Measurements from ENCODE around the gene RPS28.
"Not testable (repeated sequence)": the region's sequence is repeated elsewhere in the genome, so short reads cannot be mapped to it uniquely, and the experiment has no call there.

RPS28 gene

DNA sequence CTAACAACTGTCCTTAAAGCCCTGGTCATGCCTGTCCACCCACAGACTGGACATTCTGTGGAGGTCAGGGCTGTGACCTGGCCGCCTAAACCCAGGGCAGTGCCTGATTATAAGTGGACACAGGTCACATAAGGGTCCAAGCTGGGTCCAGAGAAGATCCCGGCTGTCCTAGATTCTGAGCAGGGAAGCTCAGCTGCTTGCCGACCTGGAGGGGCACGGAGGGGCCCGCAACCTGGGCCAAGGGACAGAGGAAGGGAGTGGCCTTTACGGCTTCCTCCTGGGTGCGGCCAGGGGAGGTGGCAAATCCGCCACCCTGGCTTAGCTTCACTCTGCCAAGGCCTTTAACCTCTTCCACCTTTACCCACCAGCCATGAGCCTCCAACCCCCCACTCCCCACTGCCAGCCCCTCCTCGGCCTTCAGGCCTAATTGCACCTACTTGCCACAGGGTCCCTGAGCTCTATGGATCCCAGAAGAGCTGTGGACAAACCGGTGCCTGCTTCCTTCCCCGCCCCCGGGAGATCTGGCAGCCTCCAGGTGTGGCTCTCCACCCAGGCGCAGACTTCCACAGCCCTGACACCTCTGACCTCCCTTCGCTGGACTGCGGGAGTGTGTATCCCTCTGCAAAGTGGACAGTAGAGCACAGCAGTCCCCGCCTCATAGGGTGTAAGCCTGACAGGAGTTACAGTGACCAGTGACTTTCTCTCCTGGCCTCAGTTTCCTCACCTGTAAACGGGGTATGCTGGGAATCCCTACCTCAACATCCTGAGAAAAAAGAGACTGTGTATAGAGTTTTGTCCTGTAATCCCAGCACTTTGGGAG is 14.9 kb upstream of the RPS28 start:
- FAIRE-seq (no peak), DNase-seq (ENCODE audit: insufficient read length, low spot score) (no peak)
- TF ChIP-seq, protein P1, sequence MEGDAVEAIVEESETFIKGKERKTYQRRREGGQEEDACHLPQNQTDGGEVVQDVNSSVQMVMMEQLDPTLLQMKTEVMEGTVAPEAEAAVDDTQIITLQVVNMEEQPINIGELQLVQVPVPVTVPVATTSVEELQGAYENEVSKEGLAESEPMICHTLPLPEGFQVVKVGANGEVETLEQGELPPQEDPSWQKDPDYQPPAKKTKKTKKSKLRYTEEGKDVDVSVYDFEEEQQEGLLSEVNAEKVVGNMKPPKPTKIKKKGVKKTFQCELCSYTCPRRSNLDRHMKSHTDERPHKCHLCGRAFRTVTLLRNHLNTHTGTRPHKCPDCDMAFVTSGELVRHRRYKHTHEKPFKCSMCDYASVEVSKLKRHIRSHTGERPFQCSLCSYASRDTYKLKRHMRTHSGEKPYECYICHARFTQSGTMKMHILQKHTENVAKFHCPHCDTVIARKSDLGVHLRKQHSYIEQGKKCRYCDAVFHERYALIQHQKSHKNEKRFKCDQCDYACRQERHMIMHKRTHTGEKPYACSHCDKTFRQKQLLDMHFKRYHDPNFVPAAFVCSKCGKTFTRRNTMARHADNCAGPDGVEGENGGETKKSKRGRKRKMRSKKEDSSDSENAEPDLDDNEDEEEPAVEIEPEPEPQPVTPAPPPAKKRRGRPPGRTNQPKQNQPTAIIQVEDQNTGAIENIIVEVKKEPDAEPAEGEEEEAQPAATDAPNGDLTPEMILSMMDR (IDR thresholded peaks at IDR 0.05; ENCODE audit: insufficient read depth, missing control alignments), result no peak

DNA sequence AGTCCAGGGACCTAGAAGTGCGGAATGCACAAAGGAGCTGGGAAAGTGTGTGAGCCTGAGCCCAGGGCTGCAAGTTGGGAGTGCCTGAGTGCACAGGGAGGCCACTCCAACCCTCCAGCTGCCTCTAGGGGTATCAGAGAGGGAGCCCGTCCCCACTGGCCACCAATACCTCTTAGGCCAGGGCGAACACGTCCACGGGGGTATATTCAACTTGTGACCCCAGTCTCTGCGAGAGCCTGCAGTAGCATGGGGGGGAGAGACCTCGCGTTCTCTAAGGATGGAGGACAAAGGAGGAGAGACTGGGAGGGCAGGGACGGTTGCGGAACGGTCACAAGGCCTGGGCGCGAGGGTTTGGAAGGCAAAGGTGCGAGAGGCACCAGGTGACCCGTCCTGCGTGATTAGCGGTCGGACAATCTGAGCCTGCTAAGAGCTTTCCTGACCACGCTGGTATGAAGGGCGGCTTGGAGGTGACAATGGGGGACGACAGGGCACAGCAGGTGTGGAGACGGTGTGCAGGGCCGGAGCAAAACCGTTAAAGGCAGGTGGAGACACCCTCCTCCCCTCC is 13.8 kb upstream of the RPS28 start:
- TF ChIP-seq, protein P1 (IDR thresholded peaks at IDR 0.05; ENCODE audit: insufficient read depth, missing control alignments), result no peak
- no peak for FAIRE-seq

DNA sequence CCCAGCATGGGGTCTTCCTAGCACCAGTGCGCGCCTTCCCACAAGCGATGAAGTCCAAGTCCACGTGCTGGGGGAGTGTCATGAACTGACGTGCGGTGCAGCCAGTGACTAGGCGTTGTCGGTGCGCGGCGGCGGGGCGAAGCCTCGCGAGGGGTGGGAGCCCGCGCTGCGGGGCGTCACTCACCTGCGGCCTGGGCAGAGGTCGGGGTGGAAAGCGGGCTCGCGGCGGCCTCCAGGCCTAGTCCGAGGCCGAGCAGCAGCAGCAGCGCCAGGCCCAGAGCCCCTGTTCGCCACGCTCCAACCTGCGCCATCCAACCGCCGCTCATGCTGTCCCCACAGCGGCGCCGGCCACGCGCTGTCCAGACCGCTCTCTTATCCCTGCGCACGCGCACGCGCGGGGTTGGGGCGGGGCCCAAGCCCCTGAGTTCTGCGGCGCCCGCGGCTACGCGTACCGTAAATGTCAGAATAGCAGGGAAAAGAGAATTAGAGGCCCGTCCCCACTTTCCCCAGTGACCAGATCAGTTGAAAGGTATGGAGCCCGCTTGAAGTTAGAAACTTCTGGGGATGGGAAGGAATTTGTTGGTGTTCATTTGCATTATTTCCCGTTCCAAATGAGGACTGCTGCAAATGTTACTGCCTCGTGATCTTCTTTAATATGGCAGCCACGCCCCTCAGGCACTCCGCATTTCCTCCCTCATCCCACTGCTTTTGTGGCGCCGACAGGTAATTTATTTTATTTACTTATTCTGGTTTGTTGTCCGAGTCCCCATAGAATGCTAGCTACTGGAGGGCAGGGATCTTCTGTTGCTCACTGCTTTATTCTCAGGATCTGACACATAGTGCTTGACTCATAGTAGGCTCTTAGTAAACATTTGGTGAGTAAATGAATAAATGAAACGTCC is 13.1 kb upstream of the RPS28 start, which contains the start of gene CD320:
Gene CD320, minus strand, starts transcription at position 394 of the 902 bp plus-strand sequence. Its CDS starts 68 bp downstream, at position 326.
- TF ChIP-seq, protein P1 (IDR thresholded peaks at IDR 0.05; ENCODE audit: insufficient read depth, missing control alignments), result no peak
- FAIRE-seq (no peak), DNase-seq (ENCODE audit: insufficient read length, low spot score) (peak; percentile 96)

More for the DNA sequence above, 13.8 kb upstream of the RPS28 start:
- DNase-seq (ENCODE audit: insufficient read length, low spot score), result no peak

DNA sequence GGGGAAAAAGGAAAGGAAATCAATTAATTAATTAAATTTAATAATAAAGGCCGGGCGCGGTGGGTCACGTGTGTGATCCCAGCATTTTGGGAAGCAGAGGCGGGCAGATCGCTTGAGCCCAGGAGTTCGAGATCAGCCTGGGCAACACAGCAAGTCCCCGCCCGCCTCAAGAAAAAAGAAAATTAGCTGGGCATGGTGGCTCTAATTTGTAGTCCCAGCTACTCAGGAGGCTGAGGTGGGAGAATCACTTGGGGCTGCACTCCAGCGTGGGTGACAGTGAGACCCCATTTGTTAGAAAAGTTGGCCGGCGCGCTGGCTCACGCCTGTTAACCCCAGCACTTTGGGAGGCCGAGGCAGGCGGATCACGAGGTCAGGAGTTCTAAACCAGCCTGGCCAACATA is 12.4 kb upstream of the RPS28 start:
- FAIRE-seq (no peak), DNase-seq (ENCODE audit: insufficient read length, low spot score) (no peak)
- TF ChIP-seq, protein P1 (IDR thresholded peaks at IDR 0.05; ENCODE audit: insufficient read depth, missing control alignments), result no peak

DNA sequence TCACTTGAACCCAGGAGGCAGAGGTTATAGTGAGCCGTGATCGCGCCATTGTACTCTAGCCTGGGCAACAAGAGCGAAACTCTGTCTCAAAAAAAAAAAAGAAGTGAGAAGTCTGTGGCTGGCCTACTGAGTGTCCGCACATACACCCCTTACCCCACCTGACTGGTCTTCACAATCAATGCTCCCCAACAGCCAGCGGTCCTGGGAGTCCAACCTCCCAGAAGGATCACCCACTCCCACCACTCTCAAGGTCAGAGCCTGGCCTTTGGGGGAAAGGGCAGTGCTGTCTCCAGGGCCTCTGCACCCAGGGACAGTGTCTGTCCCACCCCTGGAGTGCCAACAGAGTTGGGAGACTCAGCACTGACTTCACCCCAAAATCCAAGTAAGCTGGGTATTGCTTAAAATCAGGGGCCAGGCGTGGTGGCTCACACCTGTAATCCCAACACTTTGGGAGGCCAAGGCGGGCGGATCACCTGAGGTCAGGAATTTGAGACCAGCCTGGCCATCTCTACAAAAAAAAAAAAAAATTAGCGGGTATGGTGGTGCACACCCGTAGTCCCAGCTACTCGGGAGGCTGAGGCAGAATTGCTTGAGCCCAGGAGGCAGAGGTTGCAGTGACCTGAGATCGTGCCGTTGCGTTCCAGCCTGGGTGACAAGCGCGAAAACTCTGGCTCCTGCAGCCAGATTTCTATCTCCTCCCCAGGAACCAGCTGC is 10.8 kb upstream of the RPS28 start:
- TF ChIP-seq, protein P1 (IDR thresholded peaks at IDR 0.05; ENCODE audit: insufficient read depth, missing control alignments), result no peak
- DNase-seq (ENCODE audit: insufficient read length, low spot score) (no peak), FAIRE-seq (no peak)

DNA sequence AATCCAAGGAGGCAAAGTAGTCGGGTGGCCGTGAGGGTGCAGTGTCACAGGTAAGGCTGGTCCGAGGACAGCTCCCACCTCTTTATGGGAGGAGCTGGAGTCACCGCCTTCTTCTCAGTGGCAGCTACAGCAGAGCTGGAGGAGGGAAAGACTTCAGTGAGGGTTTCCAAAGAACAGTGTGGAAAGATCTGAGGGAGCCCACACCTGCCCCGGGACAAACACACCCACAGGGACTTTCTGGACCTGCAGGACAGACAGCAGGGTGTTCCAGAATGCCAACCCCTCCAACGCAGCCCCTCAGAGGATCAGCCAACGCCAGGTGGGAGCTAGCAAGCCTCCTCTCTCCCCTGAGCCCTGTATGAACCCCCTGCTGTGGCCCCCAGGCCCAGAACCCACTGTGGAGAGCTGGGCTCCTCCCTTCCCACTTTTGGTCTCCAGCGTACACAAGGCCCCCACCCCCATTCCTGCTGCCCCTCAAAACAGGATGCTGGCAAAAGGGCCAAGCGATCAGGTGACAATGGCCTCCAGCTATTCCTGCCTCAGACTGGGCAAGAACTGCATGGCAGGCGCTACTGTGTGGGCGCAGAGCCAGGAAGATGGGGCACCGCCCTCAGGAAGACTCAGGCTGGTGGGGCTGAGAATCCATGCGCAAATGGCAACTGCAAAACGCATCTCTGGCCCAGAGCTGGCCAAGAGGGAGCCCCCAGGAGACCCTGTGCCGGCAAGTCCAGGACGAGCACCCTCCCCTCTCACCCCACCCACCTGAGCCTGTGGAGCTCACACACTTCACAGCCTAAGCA is 9.6 kb upstream of the RPS28 start:
- DNase-seq (ENCODE audit: insufficient read length, low spot score), result no peak
- FAIRE-seq, result no peak
- TF ChIP-seq, protein P1 (IDR thresholded peaks at IDR 0.05; ENCODE audit: insufficient read depth, missing control alignments), result no peak

DNA sequence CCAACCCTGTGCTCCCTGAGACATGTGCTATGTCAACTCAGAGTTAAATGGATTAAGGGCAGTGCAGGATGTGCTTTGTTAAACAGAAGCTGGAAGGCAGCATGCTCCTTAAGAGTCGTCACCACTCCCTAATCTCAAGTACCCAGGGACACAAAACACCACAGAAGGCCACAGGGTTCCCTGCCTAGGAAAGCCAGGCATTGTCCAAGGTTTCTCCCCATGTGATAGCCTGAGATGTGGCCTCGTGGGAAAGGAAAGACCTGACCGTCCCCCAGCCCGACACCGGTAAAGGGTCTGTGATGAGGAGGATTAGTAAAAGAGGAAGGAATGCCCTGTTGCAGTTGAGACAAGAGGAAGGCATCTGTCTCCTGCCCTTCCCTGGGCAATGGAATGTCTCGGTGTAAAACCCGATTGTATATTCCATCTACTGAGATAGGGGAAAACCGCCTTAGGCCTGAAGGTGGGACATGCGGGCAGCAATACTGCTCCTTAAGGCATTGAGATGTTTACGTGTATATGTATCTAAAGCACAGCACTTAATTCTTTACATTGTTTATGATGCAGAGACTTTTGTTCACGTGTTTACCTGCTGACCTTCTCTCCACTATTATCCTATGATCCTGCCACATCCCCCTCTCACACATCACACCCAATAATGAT is 6.2 kb upstream of the RPS28 start:
- not testable (repeated sequence) for FAIRE-seq; DNase-seq (ENCODE audit: insufficient read length, low spot score)
